GM12891 (cell line): ENCODE measurements around the gene ATP5ME.
A peak's percentile ranks its signal among the peaks of the same experiment; 100 is the strongest.

Experiments used
- DNase-seq: peaks from one replicate; pipeline ENCODE4 v3.0.0; 2011; ENCODE audit warnings: low spot score; ENCODE audit not compliant: insufficient read length
- FAIRE-seq: peaks from 2 replicates; lab custom pipeline; 2011; peaks lifted over from hg19 to GRCh38; lab: Jason Lieb, UNC
- PAX5 ChIP-seq: IDR thresholded peaks from 2 replicates; pipeline ENCODE4 v1.6.1; 2011; ENCODE audit warnings: low read length, moderate library complexity, mild to moderate bottlenecking; ENCODE audit not compliant: insufficient read depth, severe bottlenecking
- POLR2A ChIP-seq: IDR thresholded peaks from 2 replicates; pipeline ENCODE4 v1.6.1; 2011; ENCODE audit warnings: low read depth, low read length, control low read depth
- POLR2AphosphoS5 ChIP-seq: IDR thresholded peaks from 2 replicates; pipeline ENCODE4 v1.6.1; 2011; ENCODE audit warnings: low read depth, low read length, control low read depth
- POU2F2 ChIP-seq: IDR thresholded peaks from 2 replicates; pipeline ENCODE4 v1.6.1; 2011; ENCODE audit warnings: low read depth, mild to moderate bottlenecking, control low read depth, low read length, moderate library complexity
- SPI1 ChIP-seq: IDR thresholded peaks from 2 replicates; pipeline ENCODE4 v1.6.1; 2011; ENCODE audit warnings: low read depth, low read length, control low read depth
- TAF1 ChIP-seq: IDR thresholded peaks from 2 replicates; pipeline ENCODE4 v1.6.1; 2011; ENCODE audit warnings: low read depth, low read length, control low read depth

The ATP5ME gene

GRCh38 chr4:683982-684622 lies 10.0 kb upstream of the ATP5ME start:
- TF ChIP-seq SPI1, result no peak
- TF ChIP-seq POU2F2, result no peak
- TF ChIP-seq TAF1, result no peak
- no peak for TF ChIP-seq POLR2A
- no peak for TF ChIP-seq PAX5
- TF ChIP-seq POLR2AphosphoS5, result no peak
- FAIRE-seq (no peak), DNase-seq (no peak)

GRCh38 chr4:683247-683897 lies 9.3 kb upstream of the ATP5ME start:
- DNase-seq (no peak), FAIRE-seq (no peak)
- TF ChIP-seq TAF1 (no peak), PAX5 (no peak), POLR2A (no peak), POU2F2 (no peak), POLR2AphosphoS5 (no peak), SPI1 (no peak)

- FAIRE-seq (no peak), DNase-seq (no peak)
- TF ChIP-seq POU2F2 (no peak), PAX5 (no peak), POLR2AphosphoS5 (no peak), POLR2A (no peak), SPI1 (no peak), TAF1 (no peak)
Observed at GRCh38 chr4:682490-683172, 8.6 kb upstream of the ATP5ME start.

GRCh38 chr4:681736-682451 lies 7.8 kb upstream of the ATP5ME start:
- DNase-seq (no peak), FAIRE-seq (no peak)
- no peak for TF ChIP-seq TAF1
- TF ChIP-seq SPI1, result no peak
- no peak for TF ChIP-seq POLR2A
- no peak for TF ChIP-seq PAX5
- no peak for TF ChIP-seq POLR2AphosphoS5
- TF ChIP-seq POU2F2, result no peak

DNA sequence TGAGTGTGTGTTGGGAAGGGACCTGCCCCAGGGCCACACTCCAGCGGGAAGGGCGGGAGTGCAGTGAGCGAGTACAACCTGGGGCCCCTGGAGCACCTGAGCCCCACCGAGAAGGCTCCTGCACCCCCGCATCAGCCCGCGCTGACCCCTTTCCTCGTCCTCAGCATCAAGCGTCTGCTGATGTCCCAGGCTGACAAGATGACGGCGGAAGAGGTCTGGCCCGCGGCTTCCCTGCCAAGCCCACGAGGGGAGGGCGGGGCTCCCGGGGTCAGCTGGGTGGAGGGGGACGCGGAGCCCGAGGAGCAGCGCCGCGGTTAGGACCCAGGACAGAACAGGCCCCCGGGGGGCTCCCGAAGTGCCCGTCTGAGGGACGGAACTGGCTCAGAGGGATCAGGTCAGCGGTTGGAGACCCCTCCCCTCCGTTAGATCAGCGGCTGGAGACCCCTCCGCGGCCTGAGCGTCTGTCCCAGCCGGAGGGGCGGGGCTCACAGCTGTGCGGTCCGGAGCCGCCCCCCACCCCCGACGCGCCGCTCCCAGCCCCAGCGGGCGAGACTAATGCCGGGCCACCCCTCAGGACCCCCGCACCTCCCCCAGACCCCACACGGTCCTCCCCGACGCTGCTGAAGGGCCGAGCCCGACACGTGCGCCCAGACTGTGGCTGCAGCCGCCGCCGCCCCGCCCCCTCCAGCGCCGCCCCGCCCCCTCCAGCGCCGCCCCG lies 7.0 kb upstream of the ATP5ME start:
- DNase-seq (no peak), FAIRE-seq (no peak)
- TF ChIP-seq PAX5 (no peak), POLR2A (no peak), SPI1 (no peak)

- TF ChIP-seq PAX5, result no peak
- FAIRE-seq (no peak), DNase-seq (no peak)
Observed at GRCh38 chr4:680551-680927, 6.5 kb upstream of the ATP5ME start.

GRCh38 chr4:680091-680490 lies 6.0 kb upstream of the ATP5ME start:
- TF ChIP-seq SPI1 (no peak), POLR2AphosphoS5 (no peak), POU2F2 (no peak), PAX5 (no peak), POLR2A (no peak), TAF1 (no peak)
- FAIRE-seq (no peak), DNase-seq (no peak)

- FAIRE-seq, result peak; percentile 16
- TF ChIP-seq POLR2A (no peak), POLR2AphosphoS5 (no peak), TAF1 (no peak), POU2F2 (no peak), PAX5 (no peak), SPI1 (no peak)
- no peak for DNase-seq
Observed at GRCh38 chr4:679629-680028, 5.6 kb upstream of the ATP5ME start.

- TF ChIP-seq PAX5, result no peak
- no peak for TF ChIP-seq POLR2AphosphoS5
- TF ChIP-seq SPI1, result no peak
- no peak for TF ChIP-seq TAF1
- no peak for TF ChIP-seq POLR2A
- TF ChIP-seq POU2F2, result no peak
- no peak for FAIRE-seq
Observed at GRCh38 chr4:679104-679481, 5.0 kb upstream of the ATP5ME start.

More at GRCh38 chr4:679104-679481, 5.0 kb upstream of the ATP5ME start:
- no peak for DNase-seq
